GM18519 (cell line): ENCODE results near the gene EEF2KMT.
"Not testable (repeated sequence)": the region's sequence is repeated elsewhere in the genome, so short reads cannot be mapped to it uniquely, and the experiment has no call there.

ENCODE experiments used
- ATAC-seq: cut with Tn5 transposase; IDR thresholded peaks from one replicate; pipeline ENCODE4 v1.9.1; 2021; ENCODE audit warnings: mild to moderate bottlenecking, moderate library complexity; ENCODE audit not compliant: unreplicated experiment, low FRiP score

Gene EEF2KMT

GRCh38 chr16:5096437-5097060 lies 1.0 kb downstream of the EEF2KMT start:
- not testable (repeated sequence) for ATAC-seq

- not testable (repeated sequence) for ATAC-seq
Observed at GRCh38 chr16:5095145-5095830, 2.3 kb downstream of the EEF2KMT start.

GRCh38 chr16:5093746-5094145 lies 3.8 kb downstream of the EEF2KMT start:
- ATAC-seq = not testable (repeated sequence)

GRCh38 chr16:5093081-5093480 lies 4.5 kb downstream of the EEF2KMT start:
- ATAC-seq = not testable (repeated sequence)

GRCh38 chr16:5090592-5090991 lies 7.0 kb downstream of the EEF2KMT start:
- not testable (repeated sequence) for ATAC-seq

GRCh38 chr16:5089911-5090555 lies 7.6 kb downstream of the EEF2KMT start:
- not testable (repeated sequence) for ATAC-seq

- not testable (repeated sequence) for ATAC-seq
Observed at GRCh38 chr16:5088936-5089335, 8.7 kb downstream of the EEF2KMT start.

GRCh38 chr16:5088086-5088790 lies 9.4 kb downstream of the EEF2KMT start:
- not testable (repeated sequence) for ATAC-seq

GRCh38 chr16:5085716-5086115 lies 11.9 kb downstream of the EEF2KMT start:
- ATAC-seq = not testable (repeated sequence)

GRCh38 chr16:5084802-5085201 lies 12.8 kb downstream of the EEF2KMT start:
- ATAC-seq = not testable (repeated sequence)

GRCh38 chr16:5084099-5084731 lies 13.4 kb downstream of the EEF2KMT start:
- ATAC-seq = not testable (repeated sequence)

- ATAC-seq = not testable (repeated sequence)
Observed at GRCh38 chr16:5083646-5084045, 13.9 kb downstream of the EEF2KMT start.

- not testable (repeated sequence) for ATAC-seq
Observed at GRCh38 chr16:5080996-5081395, 16.6 kb downstream of the EEF2KMT start.

GRCh38 chr16:5080461-5080860 lies 17.1 kb downstream of the EEF2KMT start:
- not testable (repeated sequence) for ATAC-seq

GRCh38 chr16:5078626-5079025 lies 19.0 kb downstream of the EEF2KMT start:
- no peak for ATAC-seq

- no peak for ATAC-seq
Observed at GRCh38 chr16:5077304-5077703, 20.3 kb downstream of the EEF2KMT start.

- no peak for ATAC-seq
Observed at GRCh38 chr16:5075637-5076036, 22.0 kb downstream of the EEF2KMT start.

- ATAC-seq = not testable (repeated sequence)
Observed at GRCh38 chr16:5073771-5074170, 23.8 kb downstream of the EEF2KMT start.

- no peak for ATAC-seq
Observed at GRCh38 chr16:5073279-5073629, 24.3 kb downstream of the EEF2KMT start.
